ENCODE results near the gene CRACR2A.

Gene CRACR2A

GRCh38 chr12:3613641-3614395 lies 139.1 kb downstream of the CRACR2A start:
- no peak for DNase-seq

- no peak for DNase-seq
Observed at GRCh38 chr12:3611860-3612703, 140.8 kb downstream of the CRACR2A start.

GRCh38 chr12:3607821-3608220 lies 145.1 kb downstream of the CRACR2A start:
- DNase-seq = no peak

GRCh38 chr12:3607039-3607720 lies 145.7 kb downstream of the CRACR2A start:
- DNase-seq = no peak

- no peak for DNase-seq
Observed at GRCh38 chr12:3606128-3606527, 146.8 kb downstream of the CRACR2A start.

- no peak for DNase-seq
Observed at GRCh38 chr12:3605692-3606091, 147.2 kb downstream of the CRACR2A start.

GRCh38 chr12:3604748-3605586 lies 147.9 kb downstream of the CRACR2A start:
- DNase-seq = no peak

- no peak for DNase-seq
Observed at GRCh38 chr12:3604286-3604685, 148.6 kb downstream of the CRACR2A start.

- DNase-seq = no peak
Observed at GRCh38 chr12:3603576-3603975, 149.3 kb downstream of the CRACR2A start.

GRCh38 chr12:3602488-3602887 lies 150.4 kb downstream of the CRACR2A start:
- no peak for DNase-seq

- DNase-seq = no peak
Observed at GRCh38 chr12:3601461-3602150, 151.3 kb downstream of the CRACR2A start.

- no peak for DNase-seq
Observed at GRCh38 chr12:3600951-3601350, 152.0 kb downstream of the CRACR2A start.

GRCh38 chr12:3600039-3600720 lies 152.7 kb downstream of the CRACR2A start:
- no peak for DNase-seq

GRCh38 chr12:3598896-3599860 lies 153.7 kb downstream of the CRACR2A start:
- DNase-seq = no peak

- no peak for DNase-seq
Observed at GRCh38 chr12:3597526-3598210, 155.2 kb downstream of the CRACR2A start.

- no peak for DNase-seq
Observed at GRCh38 chr12:3596703-3597415, 156.1 kb downstream of the CRACR2A start.

- DNase-seq = no peak
Observed at GRCh38 chr12:3595721-3596120, 157.2 kb downstream of the CRACR2A start.

- DNase-seq = no peak
Observed at GRCh38 chr12:3594966-3595365, 157.9 kb downstream of the CRACR2A start.

Measured in stimulated activated naive CD4-positive, alpha-beta T cell (primary cell).